ENCODE results near the gene POU5F1. TPM values are rescaled to one million over a fixed set of nuclear protein-coding genes. Genes with fewer than 3 reads are reported as not detected.
A peak's percentile ranks its signal among the peaks of the same experiment; 100 is the strongest.

The POU5F1 gene
- total and polyA plus RNA-seq, 2 donors from 2014 or later: 7.9 to 19.9 TPM

GRCh38 chr6:31154436-31154835 is 16.0 kb downstream of the POU5F1 start:
- Histone ChIP-seq H3K9me3 (ENCODE audit: control insufficient read depth in 2 of 3, insufficient read depth in 1 of 3, low read length in 3 of 3) (no peaks in the 10 kb centered on the region), H3K27me3 (ENCODE audit: control insufficient read depth, insufficient read depth, low read length) (no peaks in the 10 kb centered on the region), H3K4me1 (ENCODE audit: control insufficient read depth in 2 of 3, insufficient read depth in 2 of 3, low read depth in 1 of 3, low read length in 3 of 3) (peaks cover 0 to 7% (median 6%) of the 10 kb centered on the region in 3 donors), H3K36me3 (ENCODE audit: control insufficient read depth in 2 of 3, insufficient read depth in 3 of 3, low read length in 3 of 3) (no peaks in the 10 kb centered on the region), H3K27ac (ENCODE audit: low read depth in 2 of 2, low read length in 2 of 2) (no peak overlapping the region), H3K9ac (ENCODE audit: low read length in 3 of 3) (no peak overlapping the region), H3K4me3 (ENCODE audit: low read length in 3 of 3) (no peak overlapping the region)
- intact Hi-C loops (cut with DNase I): no loop called here
- DNase-seq (no peak), FAIRE-seq (no peak)
- TF ChIP-seq CTCF (IDR thresholded peaks at IDR 0.05; ENCODE audit: borderline replicate concordance, extremely low read depth, insufficient read depth): no peak

GRCh38 chr6:31152781-31153180 is 17.7 kb downstream of the POU5F1 start:
- FAIRE-seq (no peak), DNase-seq (peak in 4 of 5 donors; percentile 51 to 73 (median 64))
- Histone ChIP-seq H3K27me3 (ENCODE audit: control insufficient read depth, insufficient read depth, low read length) (no peaks in the 10 kb centered on the region), H3K4me1 (ENCODE audit: control insufficient read depth in 2 of 3, insufficient read depth in 2 of 3, low read depth in 1 of 3, low read length in 3 of 3) (peaks cover 0 to 6% (median 5%) of the 10 kb centered on the region in 3 donors), H3K4me3 (ENCODE audit: low read length in 3 of 3) (no peak overlapping the region), H3K9me3 (ENCODE audit: control insufficient read depth in 2 of 3, insufficient read depth in 1 of 3, low read length in 3 of 3) (no peaks in the 10 kb centered on the region), H3K27ac (ENCODE audit: low read depth in 2 of 2, low read length in 2 of 2) (no peak overlapping the region), H3K36me3 (ENCODE audit: control insufficient read depth in 2 of 3, insufficient read depth in 3 of 3, low read length in 3 of 3) (no peaks in the 10 kb centered on the region), H3K9ac (ENCODE audit: low read length in 3 of 3) (no peak overlapping the region)
- no peak for TF ChIP-seq CTCF (IDR thresholded peaks at IDR 0.05; ENCODE audit: borderline replicate concordance, extremely low read depth, insufficient read depth)
- intact Hi-C loops (cut with DNase I): no loop called here

GRCh38 chr6:31149827-31150447 is 20.5 kb downstream of the POU5F1 start:
- Histone ChIP-seq H3K36me3 (ENCODE audit: control insufficient read depth in 2 of 3, insufficient read depth in 3 of 3, low read length in 3 of 3) (no peaks in the 10 kb centered on the region), H3K9me3 (ENCODE audit: control insufficient read depth in 2 of 3, insufficient read depth in 1 of 3, low read length in 3 of 3) (no peaks in the 10 kb centered on the region), H3K27me3 (ENCODE audit: control insufficient read depth, insufficient read depth, low read length) (no peaks in the 10 kb centered on the region), H3K27ac (ENCODE audit: low read depth in 2 of 2, low read length in 2 of 2) (no peak overlapping the region), H3K4me1 (ENCODE audit: control insufficient read depth in 2 of 3, insufficient read depth in 2 of 3, low read depth in 1 of 3, low read length in 3 of 3) (no peaks in the 10 kb centered on the region), H3K4me3 (ENCODE audit: low read length in 3 of 3) (no peak overlapping the region), H3K9ac (ENCODE audit: low read length in 3 of 3) (no peak overlapping the region)
- no peak for FAIRE-seq
- DNase-seq: peak in 2 of 5 donors; percentile 23 to 31
- intact Hi-C loops (cut with DNase I): no loop called here
- no peak for TF ChIP-seq CTCF (IDR thresholded peaks at IDR 0.05; ENCODE audit: borderline replicate concordance, extremely low read depth, insufficient read depth)

GRCh38 chr6:31145386-31145785 is 25.1 kb downstream of the POU5F1 start:
- Histone ChIP-seq H3K27ac (ENCODE audit: low read depth in 2 of 2, low read length in 2 of 2) (no peak overlapping the region), H3K9me3 (ENCODE audit: control insufficient read depth in 2 of 3, insufficient read depth in 1 of 3, low read length in 3 of 3) (no peaks in the 10 kb centered on the region), H3K4me3 (ENCODE audit: low read length in 3 of 3) (no peak overlapping the region), H3K36me3 (ENCODE audit: control insufficient read depth in 2 of 3, insufficient read depth in 3 of 3, low read length in 3 of 3) (peaks cover 0 to 3% (median 2%) of the 10 kb centered on the region in 3 donors), H3K27me3 (ENCODE audit: control insufficient read depth, insufficient read depth, low read length) (no peaks in the 10 kb centered on the region), H3K9ac (ENCODE audit: low read length in 3 of 3) (no peak overlapping the region), H3K4me1 (ENCODE audit: control insufficient read depth in 2 of 3, insufficient read depth in 2 of 3, low read depth in 1 of 3, low read length in 3 of 3) (no peaks in the 10 kb centered on the region)
- intact Hi-C loops (cut with DNase I): no loop called here
- FAIRE-seq (no peak), DNase-seq (no peak)
- no peak for TF ChIP-seq CTCF (IDR thresholded peaks at IDR 0.05; ENCODE audit: borderline replicate concordance, extremely low read depth, insufficient read depth)

Data from kidney (tissue), 14 donors.